HepG2 (cell line): ENCODE results near the gene SPTY2D1. TPM values are rescaled to one million over a fixed set of nuclear protein-coding genes. Genes with fewer than 3 reads are reported as not detected.
A peak's percentile ranks its signal among the peaks of the same experiment; 100 is the strongest.

Experiments
- ATAC-seq: fragments of 200-7000 bp; cut with Tn5 transposase; 3 replicates; pipeline ENCODE4 v1.9.1; 2020; ENCODE audit warnings: mild to moderate bottlenecking, moderate library complexity
- BruUV-seq: library from RNA; stranded (reverse); fragments of 400-500 nt; replicated peaks from 2 replicates; lab custom pipeline; 2021; lab: Mats Ljungman, UMichigan
- CTCF ChIA-PET: fragments of 300-600 bp; formaldehyde crosslinking; extraction: SDS; loops from one replicate; lab custom pipeline; 2021; ENCODE audit warnings: low total read pairs, inconsistent platforms, low intra/inter-chr PET ratio; lab: Yijun Ruan, JAX
- POLR2A ChIA-PET: fragments of 350-600 bp; sonication (Branson Sonifier 250); formaldehyde crosslinking; loops from one replicate; lab custom pipeline; 2020; ENCODE audit warnings: antibody characterized with exemption, inconsistent platforms; lab: Yijun Ruan, JAX
- DNase-seq: peaks from one replicate; pipeline ENCODE4 v3.0.0-alpha.2; 2015; ENCODE audit warnings: low spot score
- FAIRE-seq: peaks from 3 replicates; lab custom pipeline; 2011; peaks lifted over from hg19 to GRCh38; lab: Jason Lieb, UNC
- H2AFZ ChIP-seq: one replicate; pipeline ENCODE4 v1.6.1; 2011; ENCODE audit warnings: low read length, inconsistent platforms
- H3K27ac ChIP-seq: fragments of 300-600 bp; 3 replicates; pipeline ENCODE4 v1.8.0; 2011; ENCODE audit warnings: mixed run types, mild to moderate bottlenecking, mixed read lengths, low read length, inconsistent platforms; ENCODE audit not compliant: insufficient read depth; ENCODE audit errors: extremely low read length
- H3K27me3 ChIP-seq, 2 experiments: fragments of 200-600 bp in 1 of 2; 2 replicates in 1 of 2; 3 replicates in 1 of 2; pipeline versions ENCODE4 v1.6.0 to v1.8.0; 2011; ENCODE audit warnings: low read length in 2 of 2, mild to moderate bottlenecking in 2 of 2, moderate library complexity in 2 of 2, inconsistent platforms in 1 of 2; ENCODE audit not compliant: insufficient read depth in 2 of 2, control insufficient read depth in 1 of 2
- H3K36me3 ChIP-seq, 2 experiments: fragments of 200-600 bp in 1 of 2; replicated peaks in 1 of 2; 2 replicates in 1 of 2; 3 replicates in 1 of 2; pipeline versions ENCODE4 v1.5.1 to v1.8.0; 2011; ENCODE audit warnings: low read length in 2 of 2, inconsistent platforms in 1 of 2; ENCODE audit not compliant: insufficient read depth in 2 of 2, control insufficient read depth in 1 of 2
- H3K4me1 ChIP-seq: 2 replicates; pipeline ENCODE4 v1.5.1; 2012; ENCODE audit warnings: low read length, inconsistent platforms; ENCODE audit not compliant: insufficient read depth
- H3K4me2 ChIP-seq: 2 replicates; pipeline ENCODE4 v1.6.0; 2011; ENCODE audit warnings: low read depth, low read length, inconsistent platforms
- H3K4me3 ChIP-seq, 3 experiments: fragments of 200-600 bp in 1 of 3; sonication (generic), shearing (Covaris generic) in 1 of 3; replicated peaks in 1 of 3; 2 replicates each; pipeline ENCODE4 v1.5.1; 2011 to 2016; ENCODE audit warnings: low read length in 3 of 3, inconsistent platforms in 2 of 3, low read depth in 2 of 3, mild to moderate bottlenecking in 2 of 3, control low read depth in 1 of 3, mixed read lengths in 1 of 3; ENCODE audit not compliant: insufficient read depth in 1 of 3
- H3K79me2 ChIP-seq: one replicate; pipeline ENCODE4 v1.6.1; 2011; ENCODE audit warnings: low read length, inconsistent platforms; ENCODE audit not compliant: insufficient read depth
- H3K9ac ChIP-seq: 2 replicates; pipeline ENCODE4 v1.6.0; 2011; ENCODE audit warnings: mild to moderate bottlenecking, low read depth, low read length, inconsistent platforms; ENCODE audit not compliant: insufficient read depth
- H3K9me3 ChIP-seq: 2 replicates; pipeline ENCODE4 v1.5.1; 2012; ENCODE audit warnings: mild to moderate bottlenecking, low read length
- H4K20me1 ChIP-seq: 2 replicates; pipeline ENCODE4 v1.6.0; 2011; ENCODE audit warnings: inconsistent platforms, mild to moderate bottlenecking, low read length, moderate library complexity; ENCODE audit not compliant: insufficient read depth
- CHD2 ChIP-seq: IDR thresholded peaks from 2 replicates; pipeline ENCODE4 v1.6.1; 2011; ENCODE audit warnings: low read depth, low read length, improper control_type of control experiment
- FOXA1 ChIP-seq, 2 experiments: fragments of 450-650 bp in 1 of 2; sonication (generic) in 1 of 2; formaldehyde crosslinking in 1 of 2; IDR thresholded peaks; 2 replicates each; pipeline versions ENCODE4 v1.4.0 to v1.6.1; 2016 to 2020; ENCODE audit warnings: missing genetic modification reagents in 1 of 2
- HMGXB4 ChIP-seq, 2 experiments: sonication (generic) in 1 of 2; formaldehyde crosslinking in 1 of 2; IDR thresholded peaks; 2 replicates each; pipeline versions ENCODE4 v1.4.0 to v1.6.1; 2018 to 2020; ENCODE audit warnings: missing genetic modification reagents in 2 of 2, borderline replicate concordance in 1 of 2, low read depth in 1 of 2, mild to moderate bottlenecking in 1 of 2, missing biosample characterization in 1 of 2
- HNRNPK ChIP-seq: fragments of 200-400 bp; formaldehyde crosslinking; IDR thresholded peaks from 2 replicates; pipeline ENCODE4 v1.6.1; 2018; ENCODE audit warnings: low read length, low read depth, moderate library complexity, mild to moderate bottlenecking; ENCODE audit not compliant: poor library complexity, severe bottlenecking
- JARID2 ChIP-seq: sonication (generic); formaldehyde crosslinking; IDR thresholded peaks from 2 replicates; pipeline ENCODE4 v1.8.1; 2023; ENCODE audit warnings: missing genetic modification reagents, inconsistent platforms; ENCODE audit not compliant: insufficient replicate concordance
- MXD4 ChIP-seq: IDR thresholded peaks from 2 replicates; pipeline ENCODE4 v1.6.1; 2016; ENCODE audit warnings: mild to moderate bottlenecking, missing biosample characterization, missing genetic modification reagents
- TIGD3 ChIP-seq: sonication (generic); formaldehyde crosslinking; IDR thresholded peaks from 2 replicates; pipeline ENCODE4 v1.5.1; 2020; ENCODE audit warnings: mild to moderate bottlenecking, missing genetic modification reagents, borderline replicate concordance
- UBTF ChIP-seq: sonication (generic); formaldehyde crosslinking; IDR thresholded peaks from 2 replicates; pipeline ENCODE4 v1.4.0; 2020; ENCODE audit warnings: mild to moderate bottlenecking, missing genetic modification reagents
- ZNF296 ChIP-seq: sonication (generic); formaldehyde crosslinking; conservative IDR thresholded peaks from 2 replicates; pipeline ENCODE4 v1.5.0; 2020; ENCODE audit warnings: mild to moderate bottlenecking, missing genetic modification reagents
- ZNF607 ChIP-seq: sonication (generic); formaldehyde crosslinking; IDR thresholded peaks from 2 replicates; pipeline ENCODE4 v1.5.1; 2020; ENCODE audit warnings: missing genetic modification reagents, mild to moderate bottlenecking, borderline replicate concordance
- ZNF841 ChIP-seq: sonication (generic); formaldehyde crosslinking; IDR thresholded peaks from 2 replicates; pipeline ENCODE4 v1.8.1; 2023; ENCODE audit warnings: missing genetic modification reagents, borderline replicate concordance
- ZNF891 ChIP-seq: sonication (generic); formaldehyde crosslinking; IDR thresholded peaks from 2 replicates; pipeline ENCODE4 v1.5.0; 2020; ENCODE audit warnings: mild to moderate bottlenecking, missing genetic modification reagents
- WGBS: methylation state at CpG from one replicate; pipeline ENCODE4 v1.1.6; 2017; ENCODE audit warnings: low lambda C conversion rate; 5-methylcytosine and 5-hydroxymethylcytosine counted together
- in situ Hi-C: cut with HindIII; loops from 2 replicates; pipeline ENCODE4 v1.10.0; 2017; ENCODE audit warnings: low pct_unique_long_range_greater_than_20kb; ENCODE audit not compliant: extremely low pct_ligation_motif_present
- intact Hi-C: fragments of 100-400 bp; cut with micrococcal nuclease; formaldehyde crosslinking; loops from one replicate; pipeline ENCODE4 v1.10.0; 2022; ENCODE audit not compliant: unreplicated experiment
- polyA plus RNA-seq, 8 experiments: library from polyadenylated mRNA; depleted of rRNA in 3 of 8; stranded (reverse) in 7 of 8; unstranded in 1 of 8; fragments of >200 nt; fragmentation: Illumina TruSeq in 4 of 8; extraction: Trizol in 4 of 8; gene quantifications; 2 replicates each; pipeline versions ENCODE4 v1.2.1 to v1.2.3, GENCODE V29; 2011 to 2016; ENCODE audit warnings: low read depth in 4 of 8, missing spikeins in 1 of 8, mixed read lengths in 1 of 8; ENCODE audit not compliant: insufficient read depth in 1 of 8
- total RNA-seq, 5 experiments: library from RNA; depleted of rRNA; stranded (reverse); fragments of >200 nt; fragmentation: Illumina TruSeq; extraction: Trizol; gene quantifications; 2 replicates each; pipeline ENCODE4 v1.2.3, GENCODE V29; 2016; ENCODE audit warnings: low read depth in 1 of 5

Gene SPTY2D1
- total and polyA plus RNA-seq, 2 of the 13 experiments (the other 11 are each of a cell fraction or from before 2014, with no cell fraction given) = 6.9 to 14.8 TPM

- 0 out of 2 replicates have a peak, but pooled peaks have one; percentile 45 for TF ChIP-seq FOXA1 (IDR thresholded peaks at IDR 0.05)
- TF ChIP-seq FOXA1 (CRISPR knock-in tag; IDR thresholded peaks at IDR 0.05) = peak; percentile 40
- TF ChIP-seq HMGXB4 (CRISPR knock-in tag; IDR thresholded peaks at IDR 0.05; ENCODE audit: borderline replicate concordance in 1 of 2, low read depth in 1 of 2) = no peak
- no peak for TF ChIP-seq TIGD3 (CRISPR knock-in tag)
- no peak for TF ChIP-seq HNRNPK
- no peak for TF ChIP-seq ZNF891
- no peak for TF ChIP-seq JARID2 (CRISPR knock-in tag)
These were observed 58.8 kb downstream of the SPTY2D1 start (continued) for GRCh38 chr11:18575361-18575760.

- Histone ChIP-seq H3K4me2 (no peak overlapping the region), H4K20me1 (no peaks in the 10 kb centered on the region), H3K79me2 (no peaks in the 10 kb centered on the region), H3K9ac (no peak overlapping the region), H3K36me3 (peaks cover 3 to 14% of the 10 kb centered on the region in 2 experiments)
- POLR2A ChIA-PET = no interaction called here
- ATAC-seq (no peak), FAIRE-seq (no peak)
- BruUV-seq = no TSS peak
- no peak for TF ChIP-seq MXD4 (CRISPR knock-in tag)
- TF ChIP-seq CHD2 = no peak
- no peak for TF ChIP-seq UBTF (CRISPR knock-in tag)
- TF ChIP-seq ZNF841 (CRISPR knock-in tag) = no peak
- no peak for TF ChIP-seq ZNF607 (CRISPR knock-in tag)
- TF ChIP-seq ZNF296 (CRISPR knock-in tag) = no peak
- TF ChIP-seq, all 625 proteins: peak for 0
- Histone ChIP-seq H2AFZ (no peak overlapping the region), H3K4me3 (no peak overlapping the region), H3K9me3 (no peaks in the 10 kb centered on the region), H3K27ac (no peak overlapping the region), H3K4me1 (no peaks in the 10 kb centered on the region), H3K27me3 (no peaks in the 10 kb centered on the region)
- CTCF ChIA-PET = no interaction called here
- 97% methylated on average over 3 of the region's 3 CpGs for WGBS
- intact Hi-C loops (no loop called here), in situ Hi-C loops (no loop called here)
- no peak for DNase-seq
These were observed 67.1 kb downstream of the SPTY2D1 start for GRCh38 chr11:18567081-18567480.
